Neural cell (in vitro differentiated cells): Measurements from ENCODE around the gene VENTX. TPM values are rescaled to one million over a fixed set of nuclear protein-coding genes. Genes with fewer than 3 reads are reported as not detected.

Source experiments
- H2AFZ ChIP-seq: fragments of 200-600, 300-800 bp; sonication (generic), shearing (Covaris generic); 2 replicates; pipeline ENCODE4 v1.6.0; 2014; ENCODE audit warnings: low read depth, mild to moderate bottlenecking, antibody characterized with exemption, low read length, moderate library complexity
- H3F3A ChIP-seq: fragments of 200-600 bp; shearing (Covaris generic); 2 replicates; pipeline ENCODE4 v1.6.1; 2016; ENCODE audit warnings: mild to moderate bottlenecking, moderate library complexity, mixed read lengths, antibody characterized with exemption, low read length; ENCODE audit not compliant: insufficient read depth, poor library complexity, severe bottlenecking
- H3K27ac ChIP-seq: fragments of 200-600, 300-800 bp; sonication (generic), shearing (Covaris generic); 2 replicates; pipeline ENCODE4 v1.5.1; 2014; ENCODE audit warnings: mild to moderate bottlenecking, low read length, moderate library complexity
- H3K27me3 ChIP-seq: fragments of 300-800, 200-600 bp; sonication (generic), shearing (Covaris generic); 2 replicates; pipeline ENCODE4 v1.6.0; 2014; ENCODE audit warnings: mild to moderate bottlenecking, low read depth, low read length, moderate library complexity; ENCODE audit not compliant: insufficient read depth
- H3K36me3 ChIP-seq: fragments of 300-800, 200-600 bp; sonication (generic), shearing (Covaris generic); 2 replicates; pipeline ENCODE4 v1.5.1; 2014; ENCODE audit warnings: mild to moderate bottlenecking, antibody characterized with exemption, low read length, moderate library complexity; ENCODE audit not compliant: insufficient read depth
- H3K4me2 ChIP-seq: fragments of 300-800, 200-600 bp; sonication (generic), shearing (Covaris generic); 2 replicates; pipeline ENCODE4 v1.6.0; 2014; ENCODE audit warnings: mild to moderate bottlenecking, low read length
- H3K4me3 ChIP-seq: fragments of 300-800, 200-600 bp; sonication (generic), shearing (Covaris generic); 2 replicates; pipeline ENCODE4 v1.5.1; 2014; ENCODE audit warnings: mild to moderate bottlenecking, low read length, moderate library complexity
- H3K79me2 ChIP-seq: fragments of 200-600 bp; shearing (Covaris generic); replicated peaks from 2 replicates; pipeline ENCODE4 v1.6.0; 2014; ENCODE audit warnings: mild to moderate bottlenecking, low read length, moderate library complexity; ENCODE audit not compliant: insufficient read depth
- H3K9ac ChIP-seq: fragments of 300-800, 200-600 bp; sonication (generic), shearing (Covaris generic); 2 replicates; pipeline ENCODE4 v1.6.1; 2016; ENCODE audit warnings: mild to moderate bottlenecking, low read length, mixed read lengths
- H3K9me2 ChIP-seq: fragments of 200-600 bp; shearing (Covaris generic); 2 replicates; pipeline ENCODE4 v1.6.1; 2016; ENCODE audit warnings: mild to moderate bottlenecking, low read length, mixed read lengths; ENCODE audit not compliant: insufficient read depth
- H3K9me3 ChIP-seq: fragments of 200-600, 300-800 bp; sonication (generic), shearing (Covaris generic); 2 replicates; pipeline ENCODE4 v1.6.1; 2016; ENCODE audit warnings: mild to moderate bottlenecking, mixed run types, low read length, moderate library complexity, mixed read lengths
- H4K20me1 ChIP-seq: fragments of 200-600 bp; shearing (Covaris generic); 2 replicates; pipeline ENCODE4 v1.6.1; 2016; ENCODE audit warnings: mild to moderate bottlenecking, mixed run types; ENCODE audit not compliant: insufficient read depth
- EP300 ChIP-seq: fragments of 450-650 bp; conservative IDR thresholded peaks from 2 replicates; pipeline ENCODE4 v1.6.1; 2014; ENCODE audit warnings: antibody characterized with exemption, mild to moderate bottlenecking, moderate library complexity; ENCODE audit not compliant: poor library complexity, severe bottlenecking
- EZH2 ChIP-seq: fragments of 200-600, 300-800 bp; shearing (Covaris generic), sonication (generic); IDR thresholded peaks from 2 replicates; pipeline ENCODE4 v1.6.1; 2014; ENCODE audit warnings: antibody characterized with exemption, low read length, borderline replicate concordance, mild to moderate bottlenecking; ENCODE audit not compliant: insufficient read depth, poor library complexity, severe bottlenecking
- MXI1 ChIP-seq: fragments of 450-650 bp; conservative IDR thresholded peaks from 2 replicates; pipeline ENCODE4 v1.6.1; 2014; ENCODE audit warnings: antibody characterized with exemption, mild to moderate bottlenecking; ENCODE audit not compliant: poor library complexity, severe bottlenecking
- POLR2AphosphoS5 ChIP-seq: IDR thresholded peaks from 2 replicates; pipeline ENCODE4 v1.6.1; 2012
- RAD21 ChIP-seq: fragments of 450-650 bp; conservative IDR thresholded peaks from 2 replicates; pipeline ENCODE4 v1.6.1; 2014; ENCODE audit warnings: antibody characterized with exemption, mild to moderate bottlenecking, moderate library complexity
- SMC3 ChIP-seq: fragments of 450-650 bp; conservative IDR thresholded peaks from 2 replicates; pipeline ENCODE4 v1.6.1; 2014; ENCODE audit warnings: antibody characterized with exemption, mild to moderate bottlenecking, moderate library complexity; ENCODE audit not compliant: poor library complexity
- TAF1 ChIP-seq: IDR thresholded peaks from 2 replicates; pipeline ENCODE4 v1.6.1; 2012; ENCODE audit warnings: low read depth
- polyA plus RNA-seq: library from polyadenylated mRNA; depleted of rRNA; stranded (reverse); fragments of >200 nt; gene quantifications from 2 replicates; pipeline ENCODE4 v1.2.3, GENCODE V29; 2014
- TF ChIP-seq, protein P1 (sequence below): IDR thresholded peaks from 2 replicates; pipeline ENCODE4 v1.6.1; 2012; ENCODE audit warnings: borderline replicate concordance
- TF ChIP-seq, protein P2 (sequence below): fragments of 450-650 bp; IDR thresholded peaks from 2 replicates; pipeline ENCODE4 v1.5.1; 2014; ENCODE audit warnings: antibody characterized with exemption, mild to moderate bottlenecking, moderate library complexity; ENCODE audit not compliant: poor library complexity, severe bottlenecking

VENTX gene
- polyA plus RNA-seq, 1 donor from 2014 or later = not detected

DNA sequence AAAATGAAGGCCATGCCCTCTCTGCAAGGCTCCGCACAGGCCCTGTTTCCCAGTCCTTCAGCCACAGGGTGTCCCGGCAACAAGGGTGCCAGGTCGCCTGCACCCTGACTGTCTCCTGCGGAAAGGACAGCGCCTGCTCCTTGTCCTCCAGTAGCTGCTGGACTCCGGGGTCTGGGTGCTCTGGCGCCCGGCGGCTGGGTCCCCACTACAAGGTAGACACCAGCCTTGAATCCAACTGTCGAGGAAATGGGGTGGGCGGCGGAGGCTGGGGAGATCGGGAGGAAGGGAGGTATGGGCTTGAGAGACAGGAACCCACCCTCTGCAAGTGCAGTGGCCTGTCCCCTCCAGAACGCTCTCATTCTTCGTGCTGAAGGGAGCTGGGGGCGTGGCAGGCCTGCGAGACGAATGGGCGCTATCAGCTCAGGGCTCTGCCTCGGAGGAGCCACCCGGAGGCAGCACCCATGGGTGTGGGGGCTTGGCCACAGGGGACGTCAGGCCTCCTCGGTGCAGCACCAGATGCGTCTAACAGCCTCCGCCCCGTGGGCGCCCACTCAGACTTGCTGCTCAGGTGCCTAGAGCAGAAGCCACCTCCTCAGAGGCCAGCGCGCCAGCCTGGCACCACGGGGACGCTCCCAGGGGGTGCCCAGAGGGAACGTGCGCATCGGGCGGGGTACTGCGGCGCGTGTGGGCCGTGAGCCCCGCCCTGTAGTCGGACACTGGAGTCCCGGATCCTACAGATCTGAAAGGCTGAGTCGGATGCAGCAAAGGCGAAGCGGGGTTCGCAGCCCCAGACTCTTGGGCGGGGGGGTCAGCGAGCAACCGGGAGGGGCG is 23.5 kb downstream of the VENTX start:
- Histone ChIP-seq H3K9me3 (no peaks in the 10 kb centered on the region), H3K4me3 (peak overlapping the region; percentile 58), H3K27ac (no peak overlapping the region), H4K20me1 (no peaks in the 10 kb centered on the region), H3K79me2 (no peaks in the 10 kb centered on the region), H3K27me3 (no peaks in the 10 kb centered on the region), H3K9me2 (no peaks in the 10 kb centered on the region), H3K4me2 (no peak overlapping the region), H3F3A (no peaks in the 10 kb centered on the region), H3K36me3 (no peaks in the 10 kb centered on the region), H3K9ac (peak overlapping the region; percentile 26), H2AFZ (no peak overlapping the region)
- TF ChIP-seq, protein P1, sequence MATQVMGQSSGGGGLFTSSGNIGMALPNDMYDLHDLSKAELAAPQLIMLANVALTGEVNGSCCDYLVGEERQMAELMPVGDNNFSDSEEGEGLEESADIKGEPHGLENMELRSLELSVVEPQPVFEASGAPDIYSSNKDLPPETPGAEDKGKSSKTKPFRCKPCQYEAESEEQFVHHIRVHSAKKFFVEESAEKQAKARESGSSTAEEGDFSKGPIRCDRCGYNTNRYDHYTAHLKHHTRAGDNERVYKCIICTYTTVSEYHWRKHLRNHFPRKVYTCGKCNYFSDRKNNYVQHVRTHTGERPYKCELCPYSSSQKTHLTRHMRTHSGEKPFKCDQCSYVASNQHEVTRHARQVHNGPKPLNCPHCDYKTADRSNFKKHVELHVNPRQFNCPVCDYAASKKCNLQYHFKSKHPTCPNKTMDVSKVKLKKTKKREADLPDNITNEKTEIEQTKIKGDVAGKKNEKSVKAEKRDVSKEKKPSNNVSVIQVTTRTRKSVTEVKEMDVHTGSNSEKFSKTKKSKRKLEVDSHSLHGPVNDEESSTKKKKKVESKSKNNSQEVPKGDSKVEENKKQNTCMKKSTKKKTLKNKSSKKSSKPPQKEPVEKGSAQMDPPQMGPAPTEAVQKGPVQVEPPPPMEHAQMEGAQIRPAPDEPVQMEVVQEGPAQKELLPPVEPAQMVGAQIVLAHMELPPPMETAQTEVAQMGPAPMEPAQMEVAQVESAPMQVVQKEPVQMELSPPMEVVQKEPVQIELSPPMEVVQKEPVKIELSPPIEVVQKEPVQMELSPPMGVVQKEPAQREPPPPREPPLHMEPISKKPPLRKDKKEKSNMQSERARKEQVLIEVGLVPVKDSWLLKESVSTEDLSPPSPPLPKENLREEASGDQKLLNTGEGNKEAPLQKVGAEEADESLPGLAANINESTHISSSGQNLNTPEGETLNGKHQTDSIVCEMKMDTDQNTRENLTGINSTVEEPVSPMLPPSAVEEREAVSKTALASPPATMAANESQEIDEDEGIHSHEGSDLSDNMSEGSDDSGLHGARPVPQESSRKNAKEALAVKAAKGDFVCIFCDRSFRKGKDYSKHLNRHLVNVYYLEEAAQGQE = no peak
- no peak for TF ChIP-seq MXI1
- TF ChIP-seq EP300 = no peak
- TF ChIP-seq RAD21 = no peak
- no peak for TF ChIP-seq TAF1
- TF ChIP-seq SMC3 = no peak
- TF ChIP-seq, protein P2, sequence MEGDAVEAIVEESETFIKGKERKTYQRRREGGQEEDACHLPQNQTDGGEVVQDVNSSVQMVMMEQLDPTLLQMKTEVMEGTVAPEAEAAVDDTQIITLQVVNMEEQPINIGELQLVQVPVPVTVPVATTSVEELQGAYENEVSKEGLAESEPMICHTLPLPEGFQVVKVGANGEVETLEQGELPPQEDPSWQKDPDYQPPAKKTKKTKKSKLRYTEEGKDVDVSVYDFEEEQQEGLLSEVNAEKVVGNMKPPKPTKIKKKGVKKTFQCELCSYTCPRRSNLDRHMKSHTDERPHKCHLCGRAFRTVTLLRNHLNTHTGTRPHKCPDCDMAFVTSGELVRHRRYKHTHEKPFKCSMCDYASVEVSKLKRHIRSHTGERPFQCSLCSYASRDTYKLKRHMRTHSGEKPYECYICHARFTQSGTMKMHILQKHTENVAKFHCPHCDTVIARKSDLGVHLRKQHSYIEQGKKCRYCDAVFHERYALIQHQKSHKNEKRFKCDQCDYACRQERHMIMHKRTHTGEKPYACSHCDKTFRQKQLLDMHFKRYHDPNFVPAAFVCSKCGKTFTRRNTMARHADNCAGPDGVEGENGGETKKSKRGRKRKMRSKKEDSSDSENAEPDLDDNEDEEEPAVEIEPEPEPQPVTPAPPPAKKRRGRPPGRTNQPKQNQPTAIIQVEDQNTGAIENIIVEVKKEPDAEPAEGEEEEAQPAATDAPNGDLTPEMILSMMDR = no peak
- no peak for TF ChIP-seq EZH2
- TF ChIP-seq POLR2AphosphoS5 = no peak

DNA sequence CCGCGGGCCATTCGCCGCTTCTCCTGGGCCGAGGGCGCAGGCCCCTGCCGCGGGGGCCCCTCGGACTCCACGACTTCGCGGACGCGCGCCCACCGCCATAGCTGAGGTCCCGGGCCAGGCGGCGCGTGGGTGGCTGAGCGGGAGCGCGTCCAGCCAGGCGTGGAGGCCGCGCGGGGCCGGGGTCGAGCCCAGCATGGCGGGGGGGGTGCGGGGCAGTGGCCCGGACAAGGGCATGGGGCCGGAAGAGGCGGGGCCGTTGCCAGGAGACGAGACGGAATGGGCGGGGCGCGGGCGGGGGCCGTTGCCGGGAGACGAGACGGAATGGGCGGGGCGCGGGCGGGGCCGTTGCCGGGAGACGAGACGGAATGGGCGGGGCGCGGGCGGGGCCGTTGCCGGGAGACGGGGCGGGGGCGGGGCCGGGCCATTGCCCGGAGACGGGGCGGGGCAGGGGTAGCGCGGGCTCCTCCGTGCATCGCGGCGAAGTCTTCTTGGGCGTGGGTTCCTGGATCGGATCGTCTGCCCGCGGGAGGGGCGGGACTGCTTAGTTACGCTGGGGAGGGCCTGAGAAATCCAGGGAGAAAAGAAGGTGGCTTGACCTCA is 24.2 kb downstream of the VENTX start:
- Histone ChIP-seq H3K9me3 (no peaks in the 10 kb centered on the region), H3K36me3 (no peaks in the 10 kb centered on the region), H3K27me3 (no peaks in the 10 kb centered on the region), H3K4me2 (no peak overlapping the region), H3K9ac (peak overlapping the region; percentile 26), H3K4me3 (peak overlapping the region; percentile 58), H2AFZ (no peak overlapping the region), H4K20me1 (no peaks in the 10 kb centered on the region), H3F3A (no peaks in the 10 kb centered on the region), H3K79me2 (no peaks in the 10 kb centered on the region), H3K9me2 (no peaks in the 10 kb centered on the region), H3K27ac (no peak overlapping the region)
- TF ChIP-seq, protein P1 = no peak
- TF ChIP-seq SMC3 (no peak), POLR2AphosphoS5 (no peak), EP300 (no peak), TAF1 (no peak), RAD21 (no peak), MXI1 (no peak), EZH2 (no peak)
- TF ChIP-seq, protein P2 = no peak
